SH-SY5Y (cell line): ENCODE results near the gene EDN1.

Source experiments
- GATA2 ChIP-seq: IDR thresholded peaks from 2 replicates; pipeline ENCODE4 v1.6.1; 2011; ENCODE audit warnings: mild to moderate bottlenecking, low read depth, low read length
- GATA3 ChIP-seq: IDR thresholded peaks from 2 replicates; pipeline ENCODE4 v1.6.1; 2011; ENCODE audit warnings: low read depth, mild to moderate bottlenecking, low read length, moderate library complexity

- TF ChIP-seq GATA3 (no peak), GATA2 (no peak)
These were observed 11.2 kb upstream of the EDN1 start for GRCh38 chr6:12278915-12279314.
